Endothelial cell (in vitro differentiated cells): ENCODE data around the gene FSTL3. TPM values are rescaled to one million over a fixed set of nuclear protein-coding genes. Genes with fewer than 3 reads are reported as not detected.

Source experiments
- DNase-seq: peaks from one replicate; pipeline ENCODE4 v3.0.0; 2021; ENCODE audit warnings: low spot score
- H3K27ac Mint-ChIP-seq: one replicate; pipeline ENCODE4 v1.8.0; 2021; ENCODE audit warnings: mixed read lengths, inconsistent platforms; ENCODE audit not compliant: unreplicated experiment
- H3K27me3 Mint-ChIP-seq: one replicate; pipeline ENCODE4 v1.8.0; 2021; ENCODE audit warnings: mild to moderate bottlenecking, moderate library complexity, mixed read lengths, inconsistent platforms; ENCODE audit not compliant: unreplicated experiment
- H3K36me3 Mint-ChIP-seq: one replicate; pipeline ENCODE4 v1.8.0; 2021; ENCODE audit warnings: mild to moderate bottlenecking, low read depth, mixed read lengths, inconsistent platforms; ENCODE audit not compliant: unreplicated experiment
- H3K4me1 Mint-ChIP-seq: one replicate; pipeline ENCODE4 v1.8.0; 2021; ENCODE audit warnings: mild to moderate bottlenecking, mixed read lengths, inconsistent platforms; ENCODE audit not compliant: unreplicated experiment
- H3K4me3 Mint-ChIP-seq: one replicate; pipeline ENCODE4 v1.8.0; 2021; ENCODE audit warnings: mild to moderate bottlenecking, mixed read lengths, inconsistent platforms; ENCODE audit not compliant: unreplicated experiment
- H3K9me3 Mint-ChIP-seq: one replicate; pipeline ENCODE4 v1.8.0; 2021; ENCODE audit warnings: mixed read lengths, inconsistent platforms; ENCODE audit not compliant: unreplicated experiment
- total RNA-seq: library from RNA; stranded (reverse); fragmentation: NEBNext Ultra II Directional; extraction: Animal tissue kit (Norgen Biotek cat#: 25700); gene quantifications from one replicate; pipeline ENCODE4 v1.2.1, GENCODE V29; 2021; ENCODE audit not compliant: unreplicated experiment
- TF ChIP-seq, protein P1 (sequence below): fragments of 200-600 bp; sonication (generic); IDR thresholded peaks from one replicate; pipeline ENCODE4 v1.5.0; 2021; ENCODE audit warnings: antibody characterized with exemption; ENCODE audit not compliant: unreplicated experiment

The FSTL3 gene
- total RNA-seq, 1 donor from 2014 or later, result 6.5 TPM

GRCh38 chr19:652467-653389 is 23.5 kb upstream of the FSTL3 start:
- Mint-ChIP-seq H3K4me3 (no peak overlapping the region), H3K36me3 (peaks cover 4% of the 10 kb centered on the region), H3K4me1 (no peaks in the 10 kb centered on the region), H3K27me3 (peaks cover 5% of the 10 kb centered on the region), H3K27ac (no peak overlapping the region), H3K9me3 (no peaks in the 10 kb centered on the region)
- no peak for DNase-seq
- TF ChIP-seq, protein P1, sequence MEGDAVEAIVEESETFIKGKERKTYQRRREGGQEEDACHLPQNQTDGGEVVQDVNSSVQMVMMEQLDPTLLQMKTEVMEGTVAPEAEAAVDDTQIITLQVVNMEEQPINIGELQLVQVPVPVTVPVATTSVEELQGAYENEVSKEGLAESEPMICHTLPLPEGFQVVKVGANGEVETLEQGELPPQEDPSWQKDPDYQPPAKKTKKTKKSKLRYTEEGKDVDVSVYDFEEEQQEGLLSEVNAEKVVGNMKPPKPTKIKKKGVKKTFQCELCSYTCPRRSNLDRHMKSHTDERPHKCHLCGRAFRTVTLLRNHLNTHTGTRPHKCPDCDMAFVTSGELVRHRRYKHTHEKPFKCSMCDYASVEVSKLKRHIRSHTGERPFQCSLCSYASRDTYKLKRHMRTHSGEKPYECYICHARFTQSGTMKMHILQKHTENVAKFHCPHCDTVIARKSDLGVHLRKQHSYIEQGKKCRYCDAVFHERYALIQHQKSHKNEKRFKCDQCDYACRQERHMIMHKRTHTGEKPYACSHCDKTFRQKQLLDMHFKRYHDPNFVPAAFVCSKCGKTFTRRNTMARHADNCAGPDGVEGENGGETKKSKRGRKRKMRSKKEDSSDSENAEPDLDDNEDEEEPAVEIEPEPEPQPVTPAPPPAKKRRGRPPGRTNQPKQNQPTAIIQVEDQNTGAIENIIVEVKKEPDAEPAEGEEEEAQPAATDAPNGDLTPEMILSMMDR, result no peak

DNA sequence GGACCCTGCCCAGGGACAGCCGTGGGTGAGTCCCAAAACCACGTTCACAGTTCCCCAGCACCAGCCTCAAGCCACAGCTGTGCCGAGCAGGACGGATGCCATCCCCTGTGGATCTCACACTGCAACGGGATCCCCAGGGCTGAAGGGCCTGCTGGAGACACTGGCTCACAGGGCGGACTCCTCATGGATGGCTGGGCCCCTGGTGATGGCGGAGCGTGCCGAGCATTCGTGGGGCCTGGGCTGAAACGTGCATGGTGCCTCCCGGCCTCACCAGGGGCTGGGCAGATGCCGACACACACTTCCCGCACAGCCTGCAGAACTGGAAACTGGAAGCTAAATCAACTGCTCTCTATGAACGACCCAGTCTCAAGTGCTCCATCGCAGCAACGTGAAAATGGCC is 22.8 kb upstream of the FSTL3 start:
- H3K4me3 Mint-ChIP-seq, result peak overlapping the region; percentile 47
- no peak for DNase-seq
- H3K36me3 Mint-ChIP-seq, result peaks cover 4% of the 10 kb centered on the region
- TF ChIP-seq, protein P1, result no peak
- no peak overlapping the region for H3K27ac Mint-ChIP-seq
- H3K27me3 Mint-ChIP-seq, result peaks cover 5% of the 10 kb centered on the region
- no peaks in the 10 kb centered on the region for H3K4me1 Mint-ChIP-seq
- no peaks in the 10 kb centered on the region for H3K9me3 Mint-ChIP-seq

DNA sequence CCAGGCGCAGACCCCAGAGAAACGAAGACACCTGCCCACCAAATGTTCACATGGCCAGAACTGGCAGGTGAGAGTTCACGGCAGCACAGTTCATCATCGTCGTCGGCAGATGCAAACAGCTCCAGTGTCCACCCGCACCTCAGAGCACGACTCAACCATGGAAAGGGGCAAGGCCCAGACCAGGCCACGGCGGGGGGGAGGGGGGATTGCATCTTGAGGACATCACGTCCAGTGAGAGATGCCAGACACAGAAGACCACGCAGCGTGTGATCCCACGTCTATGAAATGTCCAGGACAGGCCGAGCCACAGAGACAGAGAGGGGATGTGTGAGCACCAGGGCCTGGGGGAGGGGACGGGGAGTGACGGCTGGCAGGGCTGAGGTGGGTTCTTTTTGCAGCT is 20.5 kb upstream of the FSTL3 start:
- Mint-ChIP-seq H3K27ac (no peak overlapping the region), H3K4me3 (no peak overlapping the region), H3K9me3 (no peaks in the 10 kb centered on the region), H3K27me3 (peaks cover 5% of the 10 kb centered on the region), H3K36me3 (peaks cover 4% of the 10 kb centered on the region), H3K4me1 (no peaks in the 10 kb centered on the region)
- TF ChIP-seq, protein P1, result no peak
- DNase-seq, result no peak

- no peaks in the 10 kb centered on the region for H3K9me3 Mint-ChIP-seq
- TF ChIP-seq, protein P1, result no peak
- H3K4me3 Mint-ChIP-seq, result no peak overlapping the region
- H3K27ac Mint-ChIP-seq, result no peak overlapping the region
- peaks cover 9% of the 10 kb centered on the region for H3K27me3 Mint-ChIP-seq
- peaks cover 4% of the 10 kb centered on the region for H3K36me3 Mint-ChIP-seq
- DNase-seq, result no peak
- H3K4me1 Mint-ChIP-seq, result peaks cover 8% of the 10 kb centered on the region
Observed at GRCh38 chr19:656751-657559, 19.2 kb upstream of the FSTL3 start.
